ENCODE results near the gene SGPP1. TPM values are rescaled to one million over a fixed set of nuclear protein-coding genes. Genes with fewer than 3 reads are reported as not detected.

SGPP1 gene, protein sequence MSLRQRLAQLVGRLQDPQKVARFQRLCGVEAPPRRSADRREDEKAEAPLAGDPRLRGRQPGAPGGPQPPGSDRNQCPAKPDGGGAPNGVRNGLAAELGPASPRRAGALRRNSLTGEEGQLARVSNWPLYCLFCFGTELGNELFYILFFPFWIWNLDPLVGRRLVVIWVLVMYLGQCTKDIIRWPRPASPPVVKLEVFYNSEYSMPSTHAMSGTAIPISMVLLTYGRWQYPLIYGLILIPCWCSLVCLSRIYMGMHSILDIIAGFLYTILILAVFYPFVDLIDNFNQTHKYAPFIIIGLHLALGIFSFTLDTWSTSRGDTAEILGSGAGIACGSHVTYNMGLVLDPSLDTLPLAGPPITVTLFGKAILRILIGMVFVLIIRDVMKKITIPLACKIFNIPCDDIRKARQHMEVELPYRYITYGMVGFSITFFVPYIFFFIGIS
- 8.6 TPM for polyA plus RNA-seq
- long read RNA-seq, donor 1 = 0 reads
- long read RNA-seq, donor 2, partial matches to known transcripts = 0 of 4 reads
- long read RNA-seq, donor 2, other reads (novel, unspliced or antisense) = 0 of 4 reads
- long read RNA-seq, donor 3 = 0 reads
- long read RNA-seq, donor 4, partial matches to known transcripts = 0 of 2 reads
- long read RNA-seq, donor 4, other reads (novel, unspliced or antisense) = 0 of 2 reads
- long read RNA-seq, donor 5, partial matches to known transcripts = 9 of 11 reads
- long read RNA-seq, donor 5, other reads (novel, unspliced or antisense) = 0 of 11 reads
- long read RNA-seq, donor 6, partial matches to known transcripts = 0 of 4 reads
- long read RNA-seq, donor 6, other reads (novel, unspliced or antisense) = 0 of 4 reads
- long read RNA-seq, donor 7, transcript SGPP1-201 (3 exons, 3,312 nt) = major isoform, 5 of 5 reads
- long read RNA-seq, donor 7, partial matches to known transcripts = 0 of 5 reads
- long read RNA-seq, donor 7, other reads (novel, unspliced or antisense) = 0 of 5 reads
- long read RNA-seq, donor 8, partial matches to known transcripts = 0 of 2 reads
- long read RNA-seq, donor 8, other reads (novel, unspliced or antisense) = 0 of 2 reads
- long read RNA-seq, donor 9, partial matches to known transcripts = 0 of 4 reads
- long read RNA-seq, donor 9, other reads (novel, unspliced or antisense) = 0 of 4 reads
- long read RNA-seq, donor 10, transcript SGPP1-201 (3 exons, 3,312 nt) = major isoform, 5 of 5 reads
- long read RNA-seq, donor 10, partial matches to known transcripts = 0 of 5 reads
- long read RNA-seq, donor 10, other reads (novel, unspliced or antisense) = 0 of 5 reads
- long read RNA-seq, donor 11, transcript SGPP1-201 (3 exons, 3,312 nt) = major isoform, 6 of 13 reads
- long read RNA-seq, donor 11, partial matches to known transcripts = 7 of 13 reads
- long read RNA-seq, donor 11, other reads (novel, unspliced or antisense) = 0 of 13 reads

DNA sequence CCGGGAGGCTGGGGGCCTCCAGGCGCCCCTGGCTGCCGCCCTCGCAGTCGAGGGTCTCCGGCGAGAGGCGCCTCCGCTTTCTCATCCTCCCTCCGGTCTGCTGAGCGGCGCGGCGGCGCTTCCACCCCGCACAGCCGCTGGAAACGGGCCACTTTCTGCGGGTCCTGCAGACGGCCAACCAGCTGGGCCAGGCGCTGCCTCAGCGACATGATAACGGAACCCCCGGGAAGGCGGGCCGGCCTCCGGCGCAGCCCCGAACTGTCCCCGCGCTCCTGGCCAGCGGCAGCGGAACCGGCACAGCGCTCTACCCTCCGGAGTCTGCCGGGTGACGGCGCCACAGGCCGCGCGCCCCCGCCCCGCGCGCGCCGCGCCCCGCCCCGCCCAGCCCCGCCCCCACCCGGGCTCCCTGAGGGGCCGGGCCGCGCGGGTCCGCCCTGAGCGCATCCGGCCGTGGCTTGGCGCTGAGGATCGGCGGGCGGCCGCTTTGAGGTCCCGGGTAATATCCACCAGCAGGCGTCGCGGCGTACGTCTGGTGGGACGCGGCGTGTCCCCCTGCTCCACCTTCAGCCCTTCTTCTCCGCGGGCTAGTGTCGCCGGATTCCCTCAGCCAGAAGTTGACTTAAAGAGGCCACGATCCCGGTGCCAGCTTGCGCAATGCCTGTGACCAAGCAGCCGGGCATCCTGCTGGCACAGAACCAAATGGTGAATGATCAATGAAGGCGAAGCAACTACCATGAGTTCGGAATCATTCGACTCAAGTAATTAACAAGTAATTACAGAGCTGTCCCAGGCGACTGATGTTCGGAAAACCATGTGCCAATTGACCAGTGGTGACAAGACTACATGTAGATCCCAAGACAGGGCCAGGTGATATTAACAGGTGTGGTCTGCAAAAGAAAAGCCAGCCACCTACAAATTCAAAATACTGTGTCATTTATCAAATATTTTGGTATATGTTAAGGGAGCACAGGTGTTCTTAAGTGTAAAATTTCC, at the start of gene SGPP1:
TSS of gene SGPP1 (minus strand) at position 330 of the 993 bp plus-strand sequence. CDS start at position 209, 121 bp downstream.
- peak; percentile 50 to 76 for DNase-seq
- H3K4me1 ChIP-seq (ENCODE audit: control insufficient read depth, insufficient read depth, low read length) = no peaks in the 10 kb centered on the region
- no peaks in the 10 kb centered on the region for H3K36me3 ChIP-seq (ENCODE audit: control insufficient read depth, insufficient read depth, low read length)
- H3K27me3 ChIP-seq (ENCODE audit: control insufficient read depth, insufficient read depth, low read length) = no peaks in the 10 kb centered on the region
- no peaks in the 10 kb centered on the region for H3K9me3 ChIP-seq (ENCODE audit: control insufficient read depth, low read depth, low read length)
- peak within 1 kb of the TSS; percentile 56 for H3K27ac ChIP-seq (ENCODE audit: low read length)
- WGBS (ENCODE audit: insufficient coverage, low lambda C conversion rate) = no CpG with 5 or more reads among the region's 88 CpGs
- H3K4me3 ChIP-seq (ENCODE audit: low read length) = peak within 1 kb of the TSS; percentile 76

DNA sequence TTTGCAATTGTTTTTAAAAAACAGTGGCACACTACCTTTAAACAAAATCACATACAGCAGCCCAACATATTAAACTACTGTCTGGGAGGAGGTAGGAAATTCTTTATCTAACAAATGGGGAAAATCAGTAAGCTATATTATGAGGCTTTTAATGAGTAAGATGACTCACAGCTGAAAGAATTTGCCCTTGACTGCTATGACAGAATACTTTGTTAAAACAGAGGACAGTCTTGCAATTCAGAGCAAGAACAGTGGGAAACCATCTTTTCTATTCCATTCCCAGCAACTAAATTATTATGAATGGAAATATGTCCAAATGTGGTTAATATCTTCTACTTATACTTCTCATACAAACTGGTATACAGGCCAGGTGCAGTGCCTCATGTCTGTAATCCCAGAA, 49.2 kb upstream of the SGPP1 start:
- no peak for DNase-seq
- Histone ChIP-seq H3K27ac (ENCODE audit: low read length) (no peak overlapping the region), H3K9me3 (ENCODE audit: control insufficient read depth, low read depth, low read length) (no peaks in the 10 kb centered on the region), H3K36me3 (ENCODE audit: control insufficient read depth, insufficient read depth, low read length) (no peaks in the 10 kb centered on the region), H3K27me3 (ENCODE audit: control insufficient read depth, insufficient read depth, low read length) (no peaks in the 10 kb centered on the region), H3K4me1 (ENCODE audit: control insufficient read depth, insufficient read depth, low read length) (no peaks in the 10 kb centered on the region), H3K4me3 (ENCODE audit: low read length) (no peak overlapping the region)

GRCh38 chr14:63773504-63773903, 45.6 kb upstream of the SGPP1 start:
- Histone ChIP-seq H3K27ac (ENCODE audit: low read length) (no peak overlapping the region), H3K36me3 (ENCODE audit: control insufficient read depth, insufficient read depth, low read length) (no peaks in the 10 kb centered on the region), H3K4me3 (ENCODE audit: low read length) (no peak overlapping the region), H3K4me1 (ENCODE audit: control insufficient read depth, insufficient read depth, low read length) (no peaks in the 10 kb centered on the region), H3K27me3 (ENCODE audit: control insufficient read depth, insufficient read depth, low read length) (no peaks in the 10 kb centered on the region), H3K9me3 (ENCODE audit: control insufficient read depth, low read depth, low read length) (no peaks in the 10 kb centered on the region)
- no peak for DNase-seq
- 83% methylated on average over 2 of the region's 4 CpGs for WGBS (ENCODE audit: insufficient coverage, low lambda C conversion rate)

GRCh38 chr14:63770187-63770807, 42.4 kb upstream of the SGPP1 start:
- no peaks in the 10 kb centered on the region for H3K4me1 ChIP-seq (ENCODE audit: control insufficient read depth, insufficient read depth, low read length)
- H3K4me3 ChIP-seq (ENCODE audit: low read length) = no peak overlapping the region
- H3K9me3 ChIP-seq (ENCODE audit: control insufficient read depth, low read depth, low read length) = no peaks in the 10 kb centered on the region
- H3K36me3 ChIP-seq (ENCODE audit: control insufficient read depth, insufficient read depth, low read length) = no peaks in the 10 kb centered on the region
- peak; percentile 16 to 20 for DNase-seq
- 63% methylated on average over 1 of the region's 3 CpGs for WGBS (ENCODE audit: insufficient coverage, low lambda C conversion rate)
- H3K27me3 ChIP-seq (ENCODE audit: control insufficient read depth, insufficient read depth, low read length) = no peaks in the 10 kb centered on the region
- H3K27ac ChIP-seq (ENCODE audit: low read length) = no peak overlapping the region

DNA sequence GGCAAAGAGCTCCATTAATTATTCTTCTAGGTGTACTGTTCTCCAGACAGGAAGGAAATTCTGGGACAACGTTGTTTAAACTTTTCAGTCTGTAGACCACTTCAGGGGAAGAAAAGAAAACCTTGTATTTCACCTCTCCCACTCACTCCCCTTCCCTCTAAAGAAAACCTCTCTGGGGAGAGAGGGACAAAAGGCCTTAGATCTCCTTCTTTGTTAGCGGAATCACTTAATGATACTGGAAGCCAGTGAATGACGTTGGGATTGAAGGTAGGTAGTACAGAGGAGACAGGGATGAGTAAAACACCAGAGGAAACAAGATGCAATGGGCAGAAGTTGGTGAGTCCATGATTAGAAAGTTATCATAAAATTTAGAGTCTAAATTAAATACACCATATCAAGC, 38.7 kb upstream of the SGPP1 start:
- no peak overlapping the region for H3K27ac ChIP-seq (ENCODE audit: low read length)
- no peak overlapping the region for H3K4me3 ChIP-seq (ENCODE audit: low read length)
- H3K4me1 ChIP-seq (ENCODE audit: control insufficient read depth, insufficient read depth, low read length) = no peaks in the 10 kb centered on the region
- no CpG with 5 or more reads among the region's 3 CpGs for WGBS (ENCODE audit: insufficient coverage, low lambda C conversion rate)
- no peak for DNase-seq
- no peaks in the 10 kb centered on the region for H3K36me3 ChIP-seq (ENCODE audit: control insufficient read depth, insufficient read depth, low read length)
- H3K27me3 ChIP-seq (ENCODE audit: control insufficient read depth, insufficient read depth, low read length) = no peaks in the 10 kb centered on the region
- no peaks in the 10 kb centered on the region for H3K9me3 ChIP-seq (ENCODE audit: control insufficient read depth, low read depth, low read length)

GRCh38 chr14:63764620-63765139, 36.8 kb upstream of the SGPP1 start:
- H3K36me3 ChIP-seq (ENCODE audit: control insufficient read depth, insufficient read depth, low read length) = no peaks in the 10 kb centered on the region
- no peaks in the 10 kb centered on the region for H3K9me3 ChIP-seq (ENCODE audit: control insufficient read depth, low read depth, low read length)
- no peak overlapping the region for H3K4me3 ChIP-seq (ENCODE audit: low read length)
- no peak for DNase-seq
- no peaks in the 10 kb centered on the region for H3K27me3 ChIP-seq (ENCODE audit: control insufficient read depth, insufficient read depth, low read length)
- H3K27ac ChIP-seq (ENCODE audit: low read length) = no peak overlapping the region
- WGBS (ENCODE audit: insufficient coverage, low lambda C conversion rate) = no CpG with 5 or more reads among the region's 6 CpGs
- H3K4me1 ChIP-seq (ENCODE audit: control insufficient read depth, insufficient read depth, low read length) = no peaks in the 10 kb centered on the region

- Histone ChIP-seq H3K4me3 (ENCODE audit: low read length) (no peak overlapping the region), H3K27ac (ENCODE audit: low read length) (no peak overlapping the region), H3K36me3 (ENCODE audit: control insufficient read depth, insufficient read depth, low read length) (no peaks in the 10 kb centered on the region), H3K9me3 (ENCODE audit: control insufficient read depth, low read depth, low read length) (no peaks in the 10 kb centered on the region), H3K27me3 (ENCODE audit: control insufficient read depth, insufficient read depth, low read length) (no peaks in the 10 kb centered on the region), H3K4me1 (ENCODE audit: control insufficient read depth, insufficient read depth, low read length) (no peaks in the 10 kb centered on the region)
- no peak for DNase-seq
- WGBS (ENCODE audit: insufficient coverage, low lambda C conversion rate) = no CpG with 5 or more reads among the region's 5 CpGs
Observed at GRCh38 chr14:63764103-63764502, 36.2 kb upstream of the SGPP1 start.

DNA sequence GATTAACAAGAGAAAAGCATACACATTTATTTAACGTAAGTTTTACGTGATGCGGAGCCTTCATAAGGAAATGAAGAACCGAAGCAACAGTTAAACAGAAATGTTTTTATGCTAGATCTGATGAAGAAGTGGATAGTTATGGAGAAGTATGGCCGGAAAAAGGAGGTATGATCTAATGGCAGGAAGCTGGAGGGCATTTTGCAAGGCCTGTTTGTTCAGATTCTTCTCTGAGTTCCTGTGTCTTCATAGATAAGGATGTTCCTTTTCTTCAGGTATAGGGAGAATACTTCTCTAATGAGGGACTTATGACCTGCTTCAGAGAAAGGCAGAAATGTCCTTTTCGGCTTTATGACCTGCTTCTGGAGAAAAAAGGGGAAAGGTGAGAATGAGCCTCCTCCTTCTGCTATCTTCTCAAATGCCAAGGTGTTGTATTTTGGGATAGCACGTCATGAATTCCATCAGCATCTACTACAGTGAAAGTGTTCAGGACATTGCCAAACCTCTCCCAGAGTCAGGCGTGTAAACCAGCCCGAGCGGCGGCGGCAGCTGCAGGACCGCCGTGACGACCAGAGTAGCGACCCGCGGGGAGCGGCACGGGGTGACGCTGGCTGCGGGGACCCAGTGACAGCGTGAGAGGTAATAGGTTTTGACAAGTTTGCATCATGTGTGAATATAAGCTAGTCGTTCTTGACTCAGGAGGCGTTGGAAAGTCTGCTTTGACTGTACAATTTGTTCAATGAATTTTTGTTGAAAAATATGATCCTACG, 33.7 kb upstream of the SGPP1 start:
- no peaks in the 10 kb centered on the region for H3K4me1 ChIP-seq (ENCODE audit: control insufficient read depth, insufficient read depth, low read length)
- no peaks in the 10 kb centered on the region for H3K9me3 ChIP-seq (ENCODE audit: control insufficient read depth, low read depth, low read length)
- no peak for DNase-seq
- no peak overlapping the region for H3K4me3 ChIP-seq (ENCODE audit: low read length)
- no peak overlapping the region for H3K27ac ChIP-seq (ENCODE audit: low read length)
- 97% methylated on average over 4 of the region's 26 CpGs for WGBS (ENCODE audit: insufficient coverage, low lambda C conversion rate)
- no peaks in the 10 kb centered on the region for H3K27me3 ChIP-seq (ENCODE audit: control insufficient read depth, insufficient read depth, low read length)
- H3K36me3 ChIP-seq (ENCODE audit: control insufficient read depth, insufficient read depth, low read length) = no peaks in the 10 kb centered on the region
